GM21619 (cell line): ENCODE results near the gene PRSS23.
"Not testable (repeated sequence)": the region's sequence is repeated elsewhere in the genome, so short reads cannot be mapped to it uniquely, and the experiment has no call there.

Experiments used
- ATAC-seq: cut with Tn5 transposase; IDR thresholded peaks from one replicate; pipeline ENCODE4 v1.9.1; 2021; ENCODE audit not compliant: unreplicated experiment

Gene PRSS23, protein sequence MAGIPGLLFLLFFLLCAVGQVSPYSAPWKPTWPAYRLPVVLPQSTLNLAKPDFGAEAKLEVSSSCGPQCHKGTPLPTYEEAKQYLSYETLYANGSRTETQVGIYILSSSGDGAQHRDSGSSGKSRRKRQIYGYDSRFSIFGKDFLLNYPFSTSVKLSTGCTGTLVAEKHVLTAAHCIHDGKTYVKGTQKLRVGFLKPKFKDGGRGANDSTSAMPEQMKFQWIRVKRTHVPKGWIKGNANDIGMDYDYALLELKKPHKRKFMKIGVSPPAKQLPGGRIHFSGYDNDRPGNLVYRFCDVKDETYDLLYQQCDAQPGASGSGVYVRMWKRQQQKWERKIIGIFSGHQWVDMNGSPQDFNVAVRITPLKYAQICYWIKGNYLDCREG

DNA sequence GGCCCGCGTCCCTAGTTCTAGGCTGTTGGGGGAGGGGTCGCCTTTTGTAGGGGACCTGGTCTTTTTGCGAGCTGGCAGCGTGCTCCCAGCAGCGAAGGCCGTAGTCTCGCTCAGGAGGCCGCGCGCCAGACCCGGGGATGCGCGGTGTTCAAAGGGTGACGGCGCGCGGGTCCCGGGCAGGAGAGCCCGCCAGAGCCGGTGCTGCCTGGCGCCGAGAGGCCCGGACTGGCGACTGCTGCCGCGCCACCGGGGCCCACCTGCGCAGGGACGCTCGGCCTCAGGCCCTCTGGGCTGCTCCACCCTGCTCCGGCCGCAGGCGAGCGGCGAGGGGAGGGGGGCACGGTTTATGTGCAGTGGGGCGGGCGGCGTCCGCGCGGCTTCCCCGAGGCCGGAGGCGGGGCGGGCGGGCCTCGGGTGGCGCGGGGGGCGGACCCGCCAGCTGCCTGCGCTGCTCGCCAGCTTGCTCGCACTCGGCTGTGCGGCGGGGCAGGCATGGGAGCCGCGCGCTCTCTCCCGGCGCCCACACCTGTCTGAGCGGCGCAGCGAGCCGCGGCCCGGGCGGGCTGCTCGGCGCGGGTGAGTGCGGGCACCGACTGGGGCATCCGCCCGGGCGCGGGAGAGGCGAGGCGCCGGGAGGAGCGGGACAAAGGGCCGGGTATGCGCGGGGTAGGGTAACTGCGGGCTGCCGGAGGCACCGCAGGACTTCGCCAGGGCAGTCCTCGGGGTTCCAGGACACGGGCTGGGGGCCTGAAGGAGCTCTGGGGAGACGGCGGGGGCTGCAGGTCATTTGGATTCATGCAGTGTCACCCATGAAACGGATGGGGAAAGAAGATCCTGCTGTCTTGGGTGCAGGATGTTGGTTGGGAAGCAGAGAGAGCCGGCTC, at the start of gene PRSS23:
TSS of gene PRSS23 (plus strand) at position 467 of the 884 bp plus-strand sequence. CDS start 7,102 bp downstream, outside the sequence.
- no peak for ATAC-seq

DNA sequence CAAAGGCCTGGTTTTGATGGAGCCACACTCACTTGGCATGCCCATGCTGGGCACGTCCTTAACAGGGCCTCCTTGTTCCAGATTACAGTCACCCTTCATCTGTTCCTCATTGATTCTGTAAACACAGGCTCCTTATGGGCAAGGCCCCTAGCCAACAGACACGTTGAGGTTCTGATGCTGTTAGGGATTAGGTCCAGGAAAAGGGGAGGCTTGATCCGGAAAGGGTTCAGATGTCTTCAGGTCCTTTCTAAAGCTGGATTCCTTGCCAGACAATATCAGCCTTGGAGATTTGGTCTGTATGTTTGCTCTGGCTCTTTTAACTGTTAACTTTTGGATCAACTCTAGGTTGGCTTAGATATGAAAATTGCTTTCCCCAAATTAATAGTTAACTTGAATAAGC, 46.9 kb upstream of the PRSS23 start:
- ATAC-seq: no peak

DNA sequence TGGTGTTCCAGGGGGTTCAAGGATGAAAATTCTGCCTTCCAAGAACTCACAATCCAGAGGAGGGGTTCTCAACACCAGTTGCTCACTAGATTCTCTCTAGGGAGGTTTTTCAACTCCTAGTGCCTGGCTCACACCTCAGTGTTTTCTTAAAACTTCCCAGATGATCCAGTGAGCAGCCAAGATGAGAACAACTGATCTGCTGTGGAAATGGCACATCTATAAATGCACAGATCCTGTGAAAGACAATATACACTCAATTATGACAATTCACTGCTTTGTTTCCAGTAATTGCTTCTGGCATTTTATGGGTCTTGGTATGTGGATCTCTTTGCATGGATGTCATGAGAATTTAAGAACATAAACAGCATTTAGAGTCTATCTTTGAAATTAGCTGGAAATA, 45.2 kb upstream of the PRSS23 start:
- ATAC-seq: no peak

DNA sequence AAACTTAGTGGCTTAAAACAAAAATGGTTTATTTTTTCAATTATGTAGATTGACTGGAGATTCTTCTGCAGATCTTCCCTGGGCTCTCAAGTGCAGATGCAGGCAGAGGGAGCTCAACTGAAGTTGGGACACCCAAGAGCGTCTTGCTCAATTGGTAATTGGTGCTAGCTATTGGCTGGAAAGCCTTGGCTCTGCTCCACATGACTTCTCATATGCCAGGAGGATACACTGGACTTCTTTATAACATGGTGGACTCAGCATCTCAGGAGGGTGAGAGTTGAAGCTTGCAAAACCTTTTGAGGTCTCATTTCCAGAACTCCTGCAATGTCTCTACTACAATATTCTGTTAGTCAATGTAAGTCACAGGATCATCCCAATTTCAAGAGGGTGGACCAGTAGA, 42.2 kb upstream of the PRSS23 start:
- ATAC-seq: no peak

DNA sequence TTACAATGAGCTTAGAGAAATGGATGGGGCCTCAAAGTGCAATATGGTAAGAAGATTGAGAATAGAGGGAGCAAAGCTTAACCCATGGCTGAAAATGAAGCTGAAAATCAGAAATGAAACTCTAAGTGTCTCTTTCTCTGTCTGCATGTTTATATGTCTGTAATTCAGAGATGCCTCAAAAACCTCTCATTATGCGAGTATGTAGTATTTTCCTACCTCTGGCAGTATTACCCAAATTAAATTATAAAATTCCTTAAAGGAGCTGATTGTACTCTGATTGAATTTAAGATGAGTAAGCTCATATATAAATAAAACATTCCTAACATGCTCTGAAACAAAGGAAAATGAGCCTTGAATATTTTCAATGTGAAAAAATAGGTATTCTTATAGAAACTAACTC, 39.8 kb upstream of the PRSS23 start:
- ATAC-seq: no peak

DNA sequence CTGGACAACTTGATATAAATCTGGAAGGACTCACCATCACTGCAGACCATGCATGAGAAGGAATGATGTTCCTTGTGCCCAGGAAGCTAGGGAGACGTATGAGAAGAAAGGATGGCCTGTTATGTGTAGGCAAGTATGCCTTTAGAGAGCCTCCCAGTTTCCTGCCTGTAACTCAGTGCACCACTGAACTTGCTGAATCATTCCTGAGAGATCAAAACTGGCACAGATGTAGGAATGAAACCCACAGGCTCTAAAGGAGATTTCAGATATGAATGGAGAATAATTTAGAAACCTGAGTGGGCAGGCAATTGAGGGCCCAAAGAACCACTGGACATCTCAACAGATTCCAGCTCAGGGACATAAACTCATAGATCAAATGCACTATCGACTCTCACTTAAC, 38.4 kb upstream of the PRSS23 start:
- ATAC-seq: no peak

DNA sequence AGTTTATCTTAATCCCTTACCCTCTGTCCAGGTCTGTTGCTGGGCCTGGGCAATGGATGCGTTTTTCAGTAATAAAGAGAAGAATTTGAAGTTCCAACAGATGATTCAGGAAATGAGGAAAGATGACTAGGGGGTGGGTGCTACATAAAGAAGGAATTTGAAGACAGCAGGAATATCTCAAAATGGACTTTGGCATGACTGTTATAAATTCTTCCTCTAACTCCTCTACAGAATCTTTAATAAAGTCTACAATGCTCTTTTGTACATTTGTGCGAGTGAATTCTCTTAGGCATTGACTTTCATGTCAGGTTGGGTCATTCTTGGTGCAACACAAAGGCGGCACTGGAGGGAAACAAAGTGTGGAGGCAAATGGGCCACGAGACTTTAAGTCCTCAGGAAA, 35.1 kb upstream of the PRSS23 start:
- ATAC-seq: no peak

DNA sequence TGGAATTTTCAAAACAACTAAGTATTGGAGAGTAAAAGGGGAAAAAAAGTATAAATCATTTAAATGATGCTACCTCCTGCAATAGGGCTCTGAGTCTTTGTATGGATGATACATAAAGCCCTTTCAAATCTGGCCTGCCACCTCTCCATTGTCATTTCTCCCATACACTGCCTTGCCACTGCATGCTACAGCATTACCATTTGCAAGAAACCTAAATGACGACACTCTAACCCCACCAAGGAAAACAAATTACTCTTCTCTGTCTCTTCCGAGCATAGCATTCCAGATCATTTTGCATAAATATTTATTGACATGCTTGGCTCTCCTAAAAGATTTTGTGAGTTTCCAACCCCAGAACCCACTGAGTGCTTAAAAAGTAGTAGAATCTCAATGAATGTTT, 34.5 kb upstream of the PRSS23 start:
- ATAC-seq: no peak

DNA sequence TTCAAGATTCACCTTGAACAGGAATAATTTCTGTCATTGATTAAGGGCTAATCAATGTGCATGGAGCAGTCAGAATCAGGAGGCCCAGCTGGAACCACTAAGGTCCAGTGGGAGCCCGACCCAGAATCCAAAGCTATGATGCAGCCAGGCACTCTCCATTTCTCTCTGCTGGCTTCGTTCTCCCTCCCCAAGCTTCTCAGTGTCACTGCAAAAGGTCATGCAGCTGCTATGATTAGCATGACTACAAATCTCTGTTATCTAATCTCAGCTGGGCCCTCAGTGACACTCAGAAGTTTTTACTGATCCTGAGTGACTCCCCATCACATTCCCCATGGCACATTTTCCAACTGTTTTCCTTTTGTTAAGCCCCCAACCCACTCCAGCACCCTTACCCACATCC, 31.1 kb upstream of the PRSS23 start:
- ATAC-seq: no peak

DNA sequence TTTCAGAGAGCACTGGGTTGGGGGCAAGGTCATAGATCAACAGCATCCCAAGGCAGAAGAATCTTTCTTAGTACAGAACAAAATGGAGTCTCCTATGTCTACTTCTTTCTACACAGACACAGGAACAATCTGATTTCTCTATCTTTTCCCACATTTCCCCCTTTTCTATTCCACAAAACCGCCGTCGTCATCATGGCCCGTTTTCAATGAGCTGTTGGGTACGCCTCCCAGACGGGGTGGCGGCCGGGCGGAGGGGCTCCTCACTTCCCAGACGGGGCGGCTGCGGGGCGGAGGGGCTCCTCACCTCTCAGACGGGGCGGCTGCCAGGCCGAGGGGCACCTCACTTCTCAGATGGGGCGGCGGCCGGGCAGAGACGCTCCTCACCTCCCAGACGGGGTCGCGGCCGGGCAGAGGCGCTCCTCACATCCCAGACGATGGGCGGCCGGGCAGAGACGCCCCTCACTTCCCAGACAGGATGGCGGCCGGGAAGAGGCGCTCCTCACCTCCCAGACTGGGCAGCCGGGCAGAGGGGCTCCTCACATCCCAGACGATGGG, 29.8 kb upstream of the PRSS23 start:
- not testable (repeated sequence) for ATAC-seq

DNA sequence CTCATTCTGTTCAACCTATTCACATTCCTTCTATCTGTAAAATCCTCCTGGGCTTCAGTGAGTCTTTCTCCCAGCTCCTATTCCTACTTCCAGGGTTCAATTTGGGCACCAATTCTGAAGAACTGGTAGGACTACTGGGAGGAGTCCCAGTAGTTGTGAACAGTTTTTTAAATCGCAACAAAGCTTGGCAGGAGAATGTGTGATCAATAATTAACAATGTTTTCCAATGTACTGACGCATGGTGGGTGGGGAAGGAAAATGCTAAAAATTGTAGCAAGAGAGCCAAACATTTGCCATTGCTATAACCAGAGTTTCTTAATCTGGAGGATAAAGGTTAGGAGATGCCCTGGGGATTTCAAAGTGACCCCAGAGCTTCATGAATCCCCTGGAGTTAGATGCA, 27.3 kb upstream of the PRSS23 start:
- ATAC-seq: no peak

DNA sequence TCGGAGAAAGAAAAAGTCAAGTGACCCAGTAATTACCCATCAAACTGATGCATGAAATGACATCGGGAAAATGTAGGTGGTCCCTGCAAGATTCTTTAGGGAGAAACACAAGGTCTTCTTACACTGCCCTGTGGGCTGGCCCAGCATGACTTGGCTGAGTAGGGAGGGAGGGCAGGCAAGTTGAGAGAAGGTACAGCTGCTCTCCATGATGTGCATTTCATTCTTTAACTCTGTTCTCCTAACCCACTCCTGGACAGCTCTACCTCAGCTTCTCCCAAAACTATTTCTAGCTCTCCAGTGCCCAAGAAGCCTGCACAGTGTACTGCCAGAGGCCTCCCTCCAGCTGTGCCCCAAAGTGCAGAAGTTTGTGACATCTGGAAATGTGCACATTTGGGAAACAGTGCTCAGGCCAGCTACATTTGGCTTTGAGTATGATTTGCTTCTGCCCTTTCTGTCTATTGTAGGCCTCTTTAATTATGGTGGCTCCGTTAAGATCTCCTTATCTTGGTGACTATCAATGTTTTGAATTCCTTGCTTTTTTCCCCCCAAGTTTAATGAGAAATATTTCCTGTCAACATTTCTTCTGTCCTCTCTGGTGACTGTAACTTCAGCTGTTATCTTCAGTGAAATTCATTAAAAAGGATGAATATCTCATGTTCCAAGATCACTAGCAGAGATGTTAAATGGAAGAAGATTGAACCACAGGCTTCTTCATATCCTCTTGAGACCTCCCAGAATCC, 26.7 kb upstream of the PRSS23 start:
- no peak for ATAC-seq

DNA sequence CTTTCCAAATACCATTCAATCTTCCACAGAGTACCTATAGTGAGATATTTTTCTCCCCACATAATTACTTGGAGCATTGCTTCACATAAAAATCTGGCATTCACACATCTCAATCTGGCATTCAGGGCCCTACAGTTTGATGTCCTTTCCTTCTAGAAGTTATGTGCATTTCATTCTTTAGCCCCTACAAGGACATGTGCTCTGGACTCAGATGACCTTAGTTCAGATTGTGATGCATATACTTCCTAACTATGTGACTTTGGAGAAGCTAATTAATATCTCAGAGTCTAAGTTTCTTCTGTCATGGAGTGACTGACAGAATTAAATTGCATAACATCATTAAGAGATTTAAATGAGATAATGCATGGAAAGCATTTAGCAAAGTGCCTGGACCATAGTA, 25.9 kb upstream of the PRSS23 start:
- no peak for ATAC-seq

DNA sequence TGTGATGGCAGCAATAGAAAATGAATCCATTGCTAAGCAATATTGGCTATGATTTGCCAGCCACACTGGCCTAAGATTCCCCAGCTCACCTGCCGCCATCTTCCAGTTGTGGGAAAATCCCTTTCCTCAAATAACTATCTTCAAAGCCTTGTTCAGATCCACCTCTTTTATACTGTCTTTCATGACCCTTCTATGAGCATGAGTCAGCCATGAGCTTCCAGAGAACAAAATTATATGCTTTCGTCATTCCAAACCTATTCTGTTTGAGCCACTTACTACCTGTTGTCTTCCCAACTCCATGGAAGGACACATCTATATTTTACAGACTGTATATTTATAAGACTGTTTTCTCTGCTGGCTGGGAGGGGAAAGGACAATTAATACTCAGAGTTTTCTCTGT, 25.0 kb upstream of the PRSS23 start:
- ATAC-seq: no peak

DNA sequence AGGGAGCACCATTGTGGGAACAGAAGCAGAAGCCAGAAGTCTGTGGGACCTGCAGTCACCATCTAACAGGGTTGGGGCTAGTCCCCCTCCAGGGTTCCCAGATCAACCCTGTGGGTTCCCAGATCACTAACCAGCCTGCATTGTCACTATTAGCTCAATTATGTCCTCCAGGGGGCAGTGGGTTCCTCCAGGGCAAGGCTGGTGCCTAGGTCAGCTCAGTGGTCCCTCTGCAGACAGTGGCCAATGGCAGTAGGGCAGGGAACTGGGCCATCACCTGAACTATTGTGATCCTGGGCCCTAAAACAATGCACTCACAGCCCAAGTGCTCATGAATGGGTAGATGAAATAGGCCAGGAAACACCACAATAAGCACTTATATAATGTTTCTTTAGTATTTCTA, 18.8 kb upstream of the PRSS23 start:
- ATAC-seq: no peak

DNA sequence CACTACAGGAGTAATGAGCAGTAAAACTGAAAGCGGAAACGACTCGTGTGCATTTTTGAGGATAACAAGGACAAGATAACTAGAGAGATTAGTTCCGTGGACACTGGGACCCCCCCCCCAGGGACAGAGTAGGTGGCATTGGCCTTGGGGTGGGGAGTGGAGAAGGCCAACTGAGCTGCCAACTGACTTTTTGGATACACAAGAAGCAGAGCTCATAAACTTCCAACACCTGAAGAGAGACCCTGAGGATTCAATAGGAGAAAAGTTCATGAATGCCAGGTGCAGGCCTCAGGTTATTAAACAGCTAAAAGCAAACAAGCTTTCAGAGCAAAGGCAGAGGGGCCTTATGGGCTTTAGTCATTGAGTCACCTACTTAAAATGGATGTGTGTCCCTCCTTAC, 17.6 kb upstream of the PRSS23 start:
- no peak for ATAC-seq

DNA sequence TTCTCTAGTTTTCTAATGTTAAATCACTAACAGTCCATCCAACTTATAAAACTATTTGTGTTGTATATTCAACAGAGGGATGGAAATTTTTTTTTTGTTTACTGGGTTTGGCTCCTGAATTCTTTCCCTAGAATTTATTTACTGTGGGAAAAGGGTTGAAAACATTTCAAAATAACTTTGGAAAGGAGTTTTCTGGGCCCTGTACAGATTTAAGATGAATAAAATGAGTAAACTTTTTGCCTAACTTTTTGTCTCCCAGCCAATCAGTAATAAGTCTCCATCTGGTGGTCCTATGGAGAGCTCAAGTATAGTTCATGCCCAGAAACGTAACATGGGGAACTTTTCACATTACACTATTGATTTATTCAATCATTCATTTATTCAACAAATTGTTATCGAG, 16.7 kb upstream of the PRSS23 start:
- no peak for ATAC-seq

DNA sequence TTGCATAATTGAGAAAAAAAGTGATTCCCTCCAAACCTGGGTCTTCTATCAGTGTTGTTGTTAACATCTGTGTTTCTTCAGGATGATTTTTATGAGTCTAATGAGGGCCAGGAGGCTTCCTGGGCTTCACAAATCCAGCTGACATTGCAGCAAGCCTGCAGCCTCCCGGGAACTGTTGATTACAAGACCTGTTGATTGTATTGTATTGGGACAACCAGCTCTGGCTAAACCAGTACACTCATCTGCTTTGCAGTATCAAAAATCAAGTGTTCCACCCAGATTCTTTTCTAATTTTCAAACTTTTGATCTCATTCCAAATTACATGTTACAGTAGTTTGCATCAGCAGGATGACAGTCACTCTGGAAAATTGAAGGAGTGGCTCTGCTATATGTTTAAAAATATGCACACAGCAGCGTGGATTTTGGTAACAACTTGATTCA, 16.1 kb upstream of the PRSS23 start:
- ATAC-seq: no peak

DNA sequence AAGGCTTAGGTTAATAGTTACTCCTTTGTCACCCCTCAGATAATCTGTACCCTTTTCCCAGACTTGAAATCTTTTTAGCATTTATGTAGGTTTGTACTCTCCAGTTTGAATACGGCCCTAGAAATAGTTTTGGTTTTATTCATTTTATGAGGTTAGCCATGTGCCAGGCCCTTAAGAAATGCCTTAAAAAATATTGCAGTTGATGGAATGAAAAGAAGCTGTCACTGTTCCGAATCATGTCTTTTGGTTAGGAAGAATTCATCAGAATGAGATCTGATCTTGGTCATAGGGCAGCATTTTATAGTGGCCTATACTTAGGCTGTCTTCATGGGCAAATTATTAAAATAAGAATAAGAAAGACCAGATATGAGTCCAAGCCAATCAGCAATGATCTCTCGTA, 14.8 kb upstream of the PRSS23 start:
- no peak for ATAC-seq

DNA sequence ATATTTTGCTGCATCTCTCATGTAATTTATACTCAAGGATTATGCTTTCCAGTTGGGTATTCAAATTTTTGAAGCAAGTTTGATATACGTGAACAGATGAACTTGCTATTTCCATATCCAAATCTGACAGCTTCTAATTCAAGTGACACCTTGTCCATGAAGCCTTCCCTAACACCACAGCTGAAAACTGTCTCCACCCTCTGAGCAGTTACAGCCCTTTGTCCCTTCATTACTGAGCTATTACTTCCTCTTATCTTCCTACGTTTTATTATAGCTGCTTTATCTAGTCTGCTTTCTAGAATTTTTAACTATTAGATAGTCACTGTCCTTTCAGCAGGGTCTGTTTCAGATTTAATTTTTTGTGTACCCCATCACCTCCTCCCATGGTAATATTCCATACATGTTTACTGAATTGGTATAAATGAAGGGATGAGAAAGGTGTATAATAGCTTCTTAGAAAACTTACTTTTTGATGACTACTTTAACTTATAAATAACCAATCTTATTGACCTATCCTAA, 13.3 kb upstream of the PRSS23 start:
- no peak for ATAC-seq

DNA sequence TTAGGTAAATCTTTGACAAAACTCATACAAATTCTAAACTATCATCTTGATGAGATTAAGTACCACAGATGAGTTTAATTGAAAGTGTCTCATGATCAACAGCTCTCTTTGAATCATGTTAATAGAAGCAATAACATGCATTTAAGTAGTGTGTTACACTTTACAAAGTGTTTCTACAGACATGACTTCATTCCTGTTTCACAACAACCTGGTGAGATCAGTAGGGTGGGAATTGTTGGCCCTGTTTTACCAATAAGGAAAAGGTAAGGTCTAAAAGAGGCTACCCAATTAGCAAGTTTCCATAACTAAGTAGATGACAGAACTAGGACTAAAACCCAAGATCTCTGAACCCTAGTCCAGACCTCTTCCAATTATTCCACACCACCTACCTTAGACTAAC, 12.7 kb upstream of the PRSS23 start:
- ATAC-seq: no peak
